Myocyte (in vitro differentiated cells): ENCODE results near the gene ISL2. TPM values are rescaled to one million over a fixed set of nuclear protein-coding genes. Genes with fewer than 3 reads are reported as not detected.

ENCODE experiments used
- DNase-seq: peaks from one replicate; pipeline ENCODE4 v3.0.0-alpha.2; 2012; ENCODE audit warnings: low read depth
- total RNA-seq: library from RNA; depleted of rRNA; stranded (reverse); fragments of >200 nt; gene quantifications from 2 replicates; pipeline ENCODE4 v1.2.3, GENCODE V29; 2014

ISL2 gene
- total RNA-seq, 1 donor from 2014 or later: 3.9 TPM

DNA sequence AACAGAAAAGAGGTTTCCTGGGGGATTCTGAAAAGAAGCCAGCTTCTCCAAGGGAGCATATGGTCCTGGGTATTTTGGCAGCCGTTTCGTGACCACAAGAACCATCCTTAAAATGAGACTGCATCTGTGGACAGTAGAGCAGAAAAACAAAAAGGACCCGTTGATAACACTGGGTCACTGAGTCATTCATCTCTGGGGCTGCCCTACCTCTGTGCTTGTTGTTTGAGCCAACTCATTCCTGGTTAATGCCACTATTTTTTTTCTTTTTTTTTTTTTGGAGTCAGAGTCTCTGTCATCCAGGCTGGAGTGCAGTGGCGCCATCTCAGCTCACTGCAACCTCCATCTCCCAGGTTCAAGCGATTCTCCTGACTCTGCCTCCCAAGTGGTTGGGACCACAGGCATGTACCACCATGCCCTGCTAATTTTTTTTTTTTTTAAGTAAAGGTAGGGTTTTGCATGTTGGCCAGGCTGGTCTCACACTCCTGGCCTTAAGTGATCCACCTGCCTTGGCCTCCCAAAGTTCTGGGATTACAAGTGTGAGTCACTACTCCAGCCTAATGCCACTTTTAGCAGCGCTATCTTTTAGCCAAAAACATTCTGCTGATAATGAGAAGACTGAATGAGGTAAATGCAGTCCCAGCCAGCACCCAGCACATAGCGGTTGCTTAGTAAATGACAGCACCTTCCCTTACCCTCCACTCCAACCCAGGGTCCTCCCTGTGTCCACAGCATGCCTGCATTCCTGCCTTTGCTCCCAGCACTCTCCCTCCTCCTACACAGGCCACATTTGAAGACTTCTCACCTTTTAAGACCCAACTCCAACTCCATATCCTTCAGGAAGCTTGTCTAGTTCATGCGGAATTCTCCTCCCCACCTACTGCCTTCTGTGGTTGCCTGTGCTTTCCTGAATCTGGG, 9.1 kb upstream of the ISL2 start:
- peak; percentile 67 for DNase-seq

DNA sequence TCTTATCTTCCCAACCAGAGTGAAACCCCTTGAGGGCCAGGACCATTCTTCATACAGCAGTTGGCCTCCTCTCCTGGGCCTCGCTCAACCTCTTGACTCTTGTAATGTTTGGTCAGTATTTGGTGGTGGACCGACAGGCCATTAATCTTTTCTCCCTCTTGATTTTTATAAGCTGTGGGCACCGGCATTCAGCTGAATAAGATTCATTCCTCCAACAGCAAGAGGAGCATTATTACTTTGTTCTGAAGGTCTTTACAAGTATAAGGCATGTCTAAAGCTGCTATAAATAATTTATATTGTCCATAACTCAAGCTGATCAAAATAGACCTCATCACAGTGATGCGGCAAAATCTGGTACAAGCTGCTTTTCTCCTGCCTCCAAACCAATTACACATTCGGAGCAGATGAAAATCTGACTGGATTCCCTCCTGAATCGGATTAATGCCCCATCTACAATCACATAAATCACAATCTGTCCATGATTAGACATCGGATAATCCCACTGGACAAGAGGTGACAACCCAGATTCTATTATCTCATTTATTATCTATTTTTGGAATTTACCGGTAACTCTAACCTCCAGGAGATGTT, 8.4 kb upstream of the ISL2 start:
- DNase-seq: no peak

DNA sequence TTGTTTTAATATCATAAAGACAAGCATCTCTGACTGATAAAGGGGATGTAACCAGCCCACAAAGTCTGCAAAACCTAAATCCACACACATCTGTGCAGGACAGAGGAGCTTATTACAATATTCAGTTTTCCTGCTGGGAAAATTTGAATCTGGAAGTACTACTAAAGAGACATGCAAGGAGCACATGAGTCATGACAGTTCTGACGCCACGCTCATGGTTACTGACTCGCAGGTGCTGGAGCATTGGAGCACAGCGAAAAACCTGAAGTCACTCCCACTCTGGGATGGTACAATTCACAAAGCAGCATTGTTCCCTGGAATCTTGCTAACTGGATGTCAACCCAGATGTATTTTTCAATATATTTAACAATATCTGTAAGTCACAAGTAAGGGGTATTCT, 7.6 kb upstream of the ISL2 start:
- DNase-seq: no peak

DNA sequence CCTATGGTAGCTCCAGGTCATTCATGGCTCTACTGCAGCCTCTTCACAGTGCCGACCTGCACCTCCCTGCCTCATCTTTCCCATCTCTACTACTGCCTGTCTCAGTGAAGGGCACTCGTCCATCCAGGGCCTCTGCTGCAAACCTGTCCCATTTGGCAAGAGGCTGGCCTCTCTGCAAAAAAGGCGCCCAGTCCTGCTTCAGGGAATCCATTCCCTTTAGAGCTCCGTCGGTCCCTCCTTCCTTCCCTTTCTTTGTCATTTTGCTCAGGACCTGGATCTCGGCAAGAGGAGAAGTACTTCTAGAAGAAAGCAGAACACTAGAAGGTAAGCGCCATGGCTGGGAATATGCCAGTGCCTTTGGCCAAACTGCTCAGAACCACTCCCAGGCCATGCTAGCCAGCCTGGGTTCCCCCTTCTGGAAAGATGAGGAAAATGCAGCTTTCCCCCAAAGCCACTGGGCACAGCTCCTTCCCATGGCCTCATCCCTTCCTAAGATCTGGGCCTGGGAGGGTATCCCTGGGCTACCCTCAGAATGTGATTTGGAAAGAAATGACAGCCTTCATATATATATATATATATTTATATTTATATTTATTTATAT, 6.4 kb upstream of the ISL2 start:
- peak; percentile 81 for DNase-seq

DNA sequence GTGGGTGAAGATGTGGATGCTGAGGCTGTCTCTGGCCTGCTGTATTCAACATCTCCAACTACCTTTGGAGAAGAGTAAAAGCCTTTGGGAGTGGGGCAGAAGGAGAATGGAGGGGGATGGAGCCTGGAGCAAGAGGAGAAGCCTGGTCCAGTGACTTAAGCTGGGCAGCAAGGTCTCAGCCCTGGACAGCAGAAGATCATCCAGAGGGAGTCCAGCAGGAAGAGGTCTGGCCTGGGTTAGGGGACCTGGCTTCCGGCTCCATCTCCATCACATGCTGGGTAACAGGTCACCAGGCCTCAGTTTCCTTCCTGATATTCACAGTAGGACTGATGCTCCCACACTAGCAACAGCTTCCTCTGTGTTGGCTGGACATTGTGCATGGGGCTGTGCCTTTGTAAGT, 3.8 kb upstream of the ISL2 start:
- DNase-seq: no peak

DNA sequence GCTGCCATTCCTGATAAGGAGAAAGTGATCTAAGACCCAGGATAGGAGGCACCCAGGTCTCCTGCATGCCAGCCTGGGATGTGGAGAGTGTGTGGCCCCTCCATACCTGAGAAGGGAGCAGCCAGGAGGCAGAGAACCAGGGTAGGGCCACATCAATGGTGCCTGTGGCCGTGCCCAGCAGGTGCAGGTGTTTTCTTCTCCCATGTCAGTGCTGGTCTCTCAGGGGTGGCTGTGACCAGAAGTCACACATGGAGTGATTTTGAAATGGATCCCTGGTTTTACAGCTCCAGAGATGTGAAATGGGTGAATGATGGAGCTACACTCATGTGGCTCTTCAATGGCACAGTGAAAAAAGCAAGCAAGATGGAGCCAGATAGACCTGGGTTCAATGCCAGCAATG, 3.3 kb upstream of the ISL2 start:
- no peak for DNase-seq

DNA sequence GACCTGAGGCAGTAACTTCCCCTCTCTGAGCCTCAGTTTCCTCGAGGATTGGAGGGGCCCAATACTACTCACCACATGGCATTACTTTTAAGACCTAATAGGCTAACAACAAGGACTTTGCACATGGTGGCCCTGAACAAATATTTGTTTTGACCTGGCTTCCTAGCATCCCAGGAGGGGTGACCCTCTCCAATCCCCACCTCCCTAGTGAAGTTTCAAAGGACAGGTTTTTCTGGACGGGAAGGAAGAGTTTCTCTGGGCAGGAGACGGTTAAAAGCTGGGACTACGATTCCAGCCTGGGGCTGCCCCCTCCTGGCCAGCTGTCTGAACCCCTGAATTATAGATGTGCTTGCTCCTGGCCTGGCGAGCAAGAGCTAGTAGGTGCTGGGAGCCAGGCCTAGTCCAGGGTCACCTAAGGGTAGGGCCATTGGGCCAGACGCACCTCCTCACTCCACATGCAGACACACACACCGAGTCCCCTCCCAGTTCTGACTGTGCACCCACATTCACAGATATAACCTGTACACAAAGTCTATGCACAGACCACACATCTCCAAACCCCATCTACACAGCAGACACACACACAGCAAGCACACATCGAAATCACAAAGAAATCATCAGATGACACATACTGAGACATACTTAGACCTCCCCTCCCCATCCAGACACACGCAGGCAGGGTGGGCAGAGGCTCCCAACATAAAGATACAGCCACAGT, 2.7 kb upstream of the ISL2 start:
- no peak for DNase-seq

DNA sequence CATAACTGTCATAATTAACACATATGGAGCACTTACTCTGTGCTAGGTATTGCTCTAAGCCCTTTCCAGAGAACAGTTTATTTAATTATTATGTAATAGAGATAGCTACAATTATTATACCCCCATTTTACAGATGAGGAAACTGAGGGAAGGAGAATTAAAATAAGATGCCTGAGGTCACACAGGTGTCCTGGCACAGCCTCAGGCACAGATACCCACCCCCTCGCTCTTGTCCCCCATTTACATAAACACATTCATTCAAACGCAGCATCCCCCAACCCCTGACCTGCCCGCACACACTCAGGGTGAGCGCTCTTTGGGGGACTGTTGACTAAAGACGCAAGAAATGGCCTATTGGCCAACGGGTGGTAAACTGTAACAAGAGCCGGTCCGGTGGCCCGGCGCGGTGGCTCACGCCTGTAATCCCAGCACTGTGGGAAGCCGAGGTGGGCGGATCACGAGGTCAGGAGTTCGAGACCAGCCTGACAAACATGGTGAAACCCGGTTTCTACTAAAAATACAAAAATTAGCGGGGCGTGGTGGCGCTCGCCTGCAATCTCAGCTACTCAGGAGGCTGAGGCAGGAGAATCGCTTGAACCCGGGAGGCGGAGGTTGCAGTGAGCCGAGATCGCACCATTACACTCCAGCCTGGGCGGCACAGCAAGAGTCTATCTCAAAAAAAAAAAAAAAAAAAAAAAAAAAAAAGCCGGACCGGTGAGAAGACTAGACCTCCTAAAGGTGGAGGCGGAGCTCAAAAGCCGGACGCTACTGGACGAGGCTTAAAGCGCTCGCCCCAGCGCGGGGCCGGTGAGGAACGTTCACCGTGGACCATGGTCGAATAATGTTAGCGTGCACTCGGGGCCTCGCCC, 1.9 kb upstream of the ISL2 start:
- no peak for DNase-seq

DNA sequence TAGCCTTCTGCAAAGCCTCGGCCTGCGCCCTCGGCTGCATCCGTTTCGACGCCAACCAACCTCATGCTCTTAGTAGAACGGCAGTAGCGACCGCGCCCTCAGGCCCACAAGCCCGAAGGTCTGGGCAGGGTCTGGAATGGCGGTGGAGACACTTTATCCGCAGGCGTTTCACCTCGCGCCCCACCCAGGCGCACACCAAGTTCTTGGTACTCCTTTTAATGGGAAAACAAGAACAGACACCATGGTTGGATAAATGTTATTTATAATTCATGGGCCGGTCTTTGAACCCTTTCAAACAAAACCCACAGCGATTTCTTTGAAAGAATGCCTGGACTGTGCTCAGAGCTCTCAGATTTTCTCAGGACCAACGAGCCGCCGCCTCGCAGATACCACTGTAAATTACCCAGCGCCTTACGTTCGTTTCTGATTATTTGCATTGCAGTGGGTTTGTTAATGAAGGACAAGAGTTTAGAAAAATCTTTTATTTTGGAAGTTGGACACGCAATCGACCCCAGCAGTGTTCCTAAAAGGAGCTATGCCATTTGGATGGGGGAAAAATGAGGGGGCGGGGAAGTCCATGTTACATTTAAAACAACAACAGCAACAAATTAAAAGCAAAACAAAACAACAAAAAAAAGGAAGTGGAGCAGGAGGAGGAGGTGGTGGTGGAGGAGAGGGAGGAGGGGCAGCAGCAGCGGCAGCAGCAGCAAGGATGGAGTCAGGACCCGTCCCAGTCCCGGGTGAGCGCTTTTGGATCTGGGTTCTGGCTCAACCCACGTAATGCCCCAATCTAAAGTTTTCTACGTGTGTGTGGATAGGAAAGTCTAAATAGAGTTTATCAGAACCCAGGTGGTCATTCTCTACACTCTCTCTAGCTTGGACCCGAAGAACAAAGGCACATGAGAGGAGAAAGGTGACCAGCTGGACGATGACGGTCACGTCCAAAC, 993 bp upstream of the ISL2 start:
- no peak for DNase-seq

DNA sequence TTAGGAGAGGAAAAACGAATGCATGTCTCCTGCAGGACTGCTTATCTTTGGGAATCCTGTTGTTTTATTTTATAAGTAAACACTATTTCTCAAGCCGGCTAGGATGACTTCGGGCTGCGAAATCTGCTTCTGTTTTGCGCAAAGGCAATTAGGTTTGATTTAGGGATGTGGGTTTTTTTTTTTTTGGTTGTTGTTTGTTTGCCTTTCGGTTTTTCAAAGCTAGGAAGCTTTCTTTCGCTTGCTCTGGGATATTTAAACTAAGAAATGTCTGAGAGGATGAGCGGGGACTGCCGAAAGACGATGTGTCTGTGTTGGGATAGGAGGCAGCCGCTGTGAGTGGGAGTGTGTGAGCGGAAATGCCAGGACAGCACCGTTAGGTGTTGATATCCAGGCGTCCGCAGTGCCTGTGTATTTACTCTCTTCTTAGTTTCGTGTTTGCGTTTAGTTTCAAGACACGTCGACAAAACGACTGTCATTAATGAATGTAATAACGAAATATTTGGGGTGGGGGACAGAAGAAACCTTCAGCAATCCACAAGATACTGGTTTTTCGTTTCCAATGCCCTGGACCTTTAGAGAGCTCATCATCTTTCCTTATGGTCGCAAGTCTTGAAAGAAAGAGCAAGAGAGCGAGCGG, 604 bp downstream of the ISL2 start:
- DNase-seq: peak; percentile 57

DNA sequence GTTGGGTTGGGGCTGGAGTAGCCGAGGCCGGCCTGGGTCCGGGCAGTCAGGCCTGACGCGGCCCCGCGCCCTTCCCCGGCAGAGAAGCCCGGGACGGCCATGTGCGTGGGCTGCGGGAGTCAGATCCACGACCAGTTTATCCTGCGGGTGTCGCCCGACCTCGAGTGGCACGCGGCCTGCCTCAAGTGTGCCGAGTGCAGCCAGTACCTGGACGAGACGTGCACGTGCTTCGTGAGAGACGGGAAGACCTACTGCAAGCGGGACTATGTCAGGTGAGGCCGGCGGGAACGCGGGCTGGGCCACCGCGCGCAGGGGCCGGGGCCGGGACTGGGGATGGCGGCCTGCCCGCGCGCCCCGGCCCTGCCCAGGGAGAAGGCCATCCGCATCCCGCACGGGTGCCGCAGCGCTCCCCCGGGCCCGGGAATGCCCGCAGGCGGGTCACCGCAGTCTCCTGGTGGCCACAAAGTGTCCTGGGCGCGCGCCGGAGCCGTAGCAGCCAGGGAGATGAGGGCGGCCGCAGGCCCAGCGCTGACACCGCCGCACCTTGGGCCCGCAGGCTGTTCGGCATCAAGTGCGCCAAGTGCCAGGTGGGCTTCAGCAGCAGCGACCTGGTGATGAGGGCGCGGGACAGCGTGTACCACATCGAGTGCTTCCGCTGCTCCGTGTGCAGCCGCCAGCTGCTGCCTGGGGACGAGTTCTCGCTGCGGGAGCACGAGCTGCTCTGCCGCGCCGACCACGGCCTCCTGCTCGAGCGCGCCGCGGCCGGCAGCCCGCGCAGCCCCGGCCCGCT, 1.3 kb downstream of the ISL2 start:
- no peak for DNase-seq

DNA sequence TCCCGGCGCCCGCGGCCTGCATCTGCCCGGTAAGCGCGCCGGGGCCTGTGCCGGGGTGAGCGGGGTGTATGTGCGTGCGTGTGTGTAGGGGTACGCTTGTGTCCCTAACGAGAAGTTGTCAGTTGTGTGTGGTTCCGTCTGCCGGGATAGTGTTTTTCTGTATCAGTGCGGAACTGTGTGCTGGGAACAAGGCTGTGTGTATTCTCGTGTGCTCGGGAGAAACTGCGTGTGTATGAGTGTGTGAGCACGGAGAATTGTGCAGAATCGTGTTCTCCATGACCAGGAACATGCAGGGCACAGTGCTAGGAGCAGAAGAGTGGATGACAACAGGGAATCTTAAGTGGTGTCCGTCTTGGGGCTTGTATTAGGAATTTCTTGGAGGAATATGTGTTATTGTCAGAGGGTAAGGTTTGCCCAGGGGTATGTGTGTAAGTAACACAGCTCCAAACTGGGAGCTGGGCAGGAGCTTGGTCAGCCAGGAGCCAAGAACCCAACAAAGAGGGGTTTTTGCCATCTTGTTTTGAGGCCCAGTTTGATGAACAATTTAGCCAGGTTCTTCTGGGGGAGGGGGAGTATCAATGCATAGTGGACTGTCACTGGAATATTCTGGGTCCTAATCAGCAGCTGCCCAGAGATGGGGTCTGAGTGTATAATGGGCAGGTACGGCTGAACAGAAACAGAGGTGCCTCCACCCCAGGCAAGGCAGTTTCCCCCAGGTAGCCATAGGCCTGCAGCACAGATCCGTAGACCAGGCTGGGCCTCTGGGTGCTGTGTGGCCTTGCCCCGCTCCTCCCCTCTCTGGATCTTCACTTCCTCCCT, 2.1 kb downstream of the ISL2 start:
- DNase-seq: no peak

DNA sequence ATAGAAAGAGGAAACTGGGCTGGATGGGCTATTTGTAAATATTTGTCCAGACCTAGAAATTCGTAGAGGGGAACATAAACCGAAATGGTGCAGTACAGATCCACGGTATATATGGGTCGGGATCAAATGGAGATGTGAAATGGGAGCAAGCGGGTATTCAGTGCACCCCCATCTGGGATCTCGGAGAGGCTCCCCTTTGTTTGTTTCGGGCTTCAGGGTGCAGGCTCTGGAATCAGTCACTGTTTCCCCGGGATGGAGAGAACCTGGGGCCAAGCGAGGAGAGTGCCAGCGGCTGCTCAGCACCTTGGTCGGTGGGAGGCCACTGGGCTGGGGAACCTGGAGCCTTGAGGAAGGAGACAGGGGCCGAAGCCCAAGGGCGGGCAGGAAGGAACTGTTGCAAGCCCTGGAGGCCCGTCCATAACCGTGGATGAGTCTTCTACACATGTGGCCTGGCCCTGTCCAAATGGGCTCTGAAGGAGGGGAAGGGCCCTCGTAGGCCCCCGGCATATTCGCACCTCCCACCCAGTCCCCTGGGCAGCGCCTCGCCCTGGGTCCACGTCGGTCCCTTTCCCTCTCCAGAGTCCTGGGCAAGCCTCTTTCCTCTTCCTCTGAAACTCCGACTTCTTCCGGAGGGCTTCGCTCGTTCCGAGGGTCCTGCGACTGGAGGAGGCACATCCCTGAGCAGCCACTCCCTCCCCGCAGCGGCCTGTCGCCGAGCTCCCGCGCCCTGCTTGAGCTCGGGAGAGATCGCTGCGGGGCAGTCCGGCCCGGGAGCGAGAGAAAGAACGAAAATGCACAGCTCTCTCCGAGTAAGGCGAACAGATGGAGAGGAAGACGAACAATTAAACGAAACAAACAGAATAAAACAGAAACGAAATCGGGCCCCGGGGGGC, 3.0 kb downstream of the ISL2 start:
- DNase-seq: no peak

DNA sequence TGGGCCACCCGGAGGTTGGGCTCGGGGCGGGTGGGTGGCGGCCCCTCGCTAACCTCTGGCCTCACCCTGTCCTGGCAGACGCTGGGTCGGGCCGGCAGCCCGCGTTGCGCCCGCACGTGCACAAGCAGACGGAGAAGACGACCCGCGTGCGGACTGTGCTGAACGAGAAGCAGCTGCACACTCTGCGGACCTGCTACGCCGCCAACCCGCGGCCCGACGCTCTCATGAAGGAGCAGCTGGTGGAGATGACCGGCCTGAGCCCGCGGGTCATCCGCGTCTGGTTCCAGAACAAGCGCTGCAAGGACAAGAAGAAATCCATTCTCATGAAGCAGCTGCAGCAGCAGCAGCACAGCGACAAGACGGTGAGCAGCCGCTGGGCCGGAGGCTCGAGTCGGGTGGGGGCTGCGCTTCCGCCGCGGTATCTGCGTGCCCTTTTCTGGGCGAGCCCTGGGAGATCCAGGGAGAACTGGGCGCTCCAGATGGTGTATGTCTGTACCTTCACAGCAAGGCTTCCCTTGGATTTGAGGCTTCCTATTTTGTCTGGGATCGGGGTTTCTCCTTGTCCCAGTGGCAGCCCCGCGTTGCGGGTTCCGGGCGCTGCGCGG, 3.7 kb downstream of the ISL2 start:
- DNase-seq: no peak

DNA sequence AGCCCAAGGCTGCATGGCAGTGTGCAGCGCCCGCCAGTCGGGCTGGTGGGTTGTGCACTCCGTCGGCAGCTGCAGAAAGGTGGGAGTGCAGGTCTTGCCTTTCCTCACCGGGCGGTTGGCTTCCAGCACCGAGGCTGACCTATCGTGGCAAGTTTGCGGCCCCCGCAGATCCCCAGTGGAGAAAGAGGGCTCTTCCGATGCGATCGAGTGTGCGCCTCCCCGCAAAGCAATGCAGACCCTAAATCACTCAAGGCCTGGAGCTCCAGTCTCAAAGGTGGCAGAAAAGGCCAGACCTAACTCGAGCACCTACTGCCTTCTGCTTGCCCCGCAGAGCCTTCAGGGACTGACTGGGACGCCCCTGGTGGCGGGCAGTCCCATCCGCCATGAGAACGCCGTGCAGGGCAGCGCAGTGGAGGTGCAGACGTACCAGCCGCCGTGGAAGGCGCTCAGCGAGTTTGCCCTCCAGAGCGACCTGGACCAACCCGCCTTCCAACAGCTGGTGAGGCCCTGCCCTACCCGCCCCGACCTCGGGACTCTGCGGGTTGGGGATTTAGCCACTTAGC, 4.3 kb downstream of the ISL2 start:
- no peak for DNase-seq
